HG03457 (cell line): ENCODE data around the gene ELP4.
"Not testable (repeated sequence)": the region's sequence is repeated elsewhere in the genome, so short reads cannot be mapped to it uniquely, and the experiment has no call there.

Experiments
- ATAC-seq: cut with Tn5 transposase; IDR thresholded peaks from one replicate; pipeline ENCODE4 v1.9.1; 2021; ENCODE audit warnings: moderate number of reproducible peaks; ENCODE audit not compliant: unreplicated experiment

The ELP4 gene

GRCh38 chr11:31641477-31642062 lies 132.0 kb downstream of the ELP4 start:
- ATAC-seq = no peak

- ATAC-seq = no peak
Observed at GRCh38 chr11:31643857-31644256, 134.3 kb downstream of the ELP4 start.

GRCh38 chr11:31645747-31646146 lies 136.2 kb downstream of the ELP4 start:
- no peak for ATAC-seq

GRCh38 chr11:31646216-31646615 lies 136.6 kb downstream of the ELP4 start:
- ATAC-seq = no peak

GRCh38 chr11:31649129-31649966 lies 139.8 kb downstream of the ELP4 start:
- ATAC-seq = no peak

- no peak for ATAC-seq
Observed at GRCh38 chr11:31651208-31651607, 141.6 kb downstream of the ELP4 start.

DNA sequence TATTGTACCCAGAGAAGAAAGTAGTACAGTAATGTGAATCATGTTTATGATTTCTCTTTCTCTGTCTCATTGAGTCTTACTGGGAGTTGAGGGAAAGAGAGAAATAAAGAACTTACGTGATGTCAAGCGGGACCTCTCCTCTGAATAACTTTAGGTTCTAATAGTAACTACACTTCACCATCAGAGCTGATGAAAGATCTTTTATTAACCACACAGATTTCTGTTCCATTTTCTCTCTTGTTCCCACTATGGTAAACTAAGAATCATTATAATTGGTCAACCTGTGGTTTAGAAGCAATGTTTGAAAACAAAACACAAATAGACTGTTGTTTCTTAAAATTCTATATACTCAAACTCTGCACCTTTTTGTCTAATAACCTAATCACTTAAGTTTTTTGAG lies 142.3 kb downstream of the ELP4 start:
- ATAC-seq = no peak

- ATAC-seq = peak; percentile 46
Observed at GRCh38 chr11:31652528-31652927, 143.0 kb downstream of the ELP4 start.

GRCh38 chr11:31655483-31655882 lies 145.9 kb downstream of the ELP4 start:
- ATAC-seq = no peak

GRCh38 chr11:31656051-31656450 lies 146.5 kb downstream of the ELP4 start:
- no peak for ATAC-seq

- ATAC-seq = no peak
Observed at GRCh38 chr11:31657091-31657490, 147.5 kb downstream of the ELP4 start.

DNA sequence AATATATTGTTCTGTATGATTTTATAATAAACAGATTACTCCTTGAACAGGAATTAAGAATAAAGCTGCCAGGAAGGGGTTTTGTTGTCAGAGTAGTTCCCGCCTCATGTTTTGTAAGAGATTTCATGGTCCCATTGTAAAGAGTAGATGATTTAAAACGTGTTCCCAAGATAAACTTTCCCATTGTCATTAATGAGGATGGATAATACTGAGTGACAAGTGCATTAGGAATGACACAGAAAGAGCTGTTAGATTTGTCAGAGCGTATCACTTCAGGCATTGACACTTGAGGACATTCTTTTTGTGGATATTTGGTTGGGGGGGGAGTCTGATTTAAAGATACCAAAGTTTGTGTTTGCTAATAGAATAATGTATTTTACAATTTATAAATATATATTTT lies 154.6 kb downstream of the ELP4 start:
- ATAC-seq = no peak

DNA sequence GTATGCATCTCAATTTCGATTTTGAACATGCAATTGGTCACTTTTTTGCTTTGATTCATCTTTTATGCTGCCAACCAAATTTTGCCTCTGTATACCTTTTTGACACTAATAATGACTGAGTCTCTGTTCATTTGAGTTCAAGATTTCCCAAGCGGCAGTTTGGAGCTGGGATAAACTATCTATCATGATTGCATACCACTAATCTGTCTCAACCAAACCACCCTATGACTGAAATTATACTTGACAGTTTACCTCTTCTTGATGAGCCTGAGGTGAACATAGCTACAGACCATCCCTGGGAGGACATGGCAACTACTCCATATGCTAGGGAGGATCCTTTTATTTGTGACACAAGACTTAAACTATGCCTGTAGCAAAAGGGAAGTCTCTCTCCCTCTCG lies 155.4 kb downstream of the ELP4 start:
- no peak for ATAC-seq

GRCh38 chr11:31671681-31672080 lies 162.1 kb downstream of the ELP4 start:
- ATAC-seq = no peak

GRCh38 chr11:31673108-31673507 lies 163.5 kb downstream of the ELP4 start:
- ATAC-seq = not testable (repeated sequence)

- ATAC-seq = no peak
Observed at GRCh38 chr11:31676280-31676982, 166.9 kb downstream of the ELP4 start.

GRCh38 chr11:31680770-31681169 lies 171.2 kb downstream of the ELP4 start:
- no peak for ATAC-seq

DNA sequence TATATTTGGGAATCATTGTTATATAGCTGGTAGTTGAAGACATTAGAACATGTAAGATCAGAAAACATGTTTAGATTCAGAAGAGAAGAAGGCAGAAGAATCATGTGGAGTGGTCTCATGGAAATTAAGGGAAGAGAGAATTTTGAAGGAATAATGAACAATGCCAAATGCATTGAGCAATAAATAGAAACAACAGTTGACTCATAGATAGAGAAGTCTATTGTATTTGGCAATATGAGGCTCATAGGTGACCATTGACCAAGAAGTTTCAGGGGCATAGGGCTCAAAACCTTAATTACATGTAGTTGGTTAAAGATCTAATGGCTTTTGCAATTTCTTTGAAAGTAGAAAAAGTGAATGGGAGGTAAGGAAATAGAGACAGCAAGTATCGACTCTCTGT lies 177.7 kb downstream of the ELP4 start:
- no peak for ATAC-seq

GRCh38 chr11:31687861-31688260 lies 178.3 kb downstream of the ELP4 start:
- no peak for ATAC-seq

- no peak for ATAC-seq
Observed at GRCh38 chr11:31689559-31689958, 180.0 kb downstream of the ELP4 start.

GRCh38 chr11:31690041-31690440 lies 180.5 kb downstream of the ELP4 start:
- ATAC-seq = no peak

DNA sequence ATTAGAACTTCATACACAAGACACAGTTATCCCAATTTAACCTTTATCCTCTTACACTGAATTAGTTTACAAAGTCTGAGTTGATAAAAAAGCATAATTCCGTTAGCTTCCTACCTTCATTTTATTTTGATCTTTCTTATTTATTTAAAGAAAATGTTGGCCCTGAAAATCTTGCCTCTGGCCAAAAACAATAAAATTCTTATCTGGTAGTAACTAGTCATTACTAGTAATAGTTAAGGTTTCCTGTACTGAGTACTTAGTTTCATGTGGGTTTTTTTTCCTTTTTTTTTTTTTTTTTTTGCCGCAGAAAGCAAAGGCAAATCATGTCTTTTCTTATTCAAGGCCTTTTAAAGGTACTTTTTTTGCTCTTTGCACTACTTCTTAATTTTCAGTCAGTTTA lies 180.9 kb downstream of the ELP4 start:
- ATAC-seq = no peak
